Duodenal mucosa (tissue), 2 donors: Measurements from ENCODE around the gene ASB7.

Experiments
- H3K27ac ChIP-seq: one replicate; pipeline ENCODE4 v1.7.0; 2013; ENCODE audit warnings: low read depth, low read length
- H3K27me3 ChIP-seq, 2 donors: one replicate each; pipeline ENCODE4 v1.7.0; 2013; ENCODE audit warnings: low read length in 2 of 2, control low read depth in 1 of 2; ENCODE audit not compliant: insufficient read depth in 2 of 2, control insufficient read depth in 1 of 2
- H3K36me3 ChIP-seq, 2 donors: one replicate each; pipeline ENCODE4 v1.7.0; 2013; ENCODE audit warnings: low read length in 2 of 2, control low read depth in 1 of 2; ENCODE audit not compliant: insufficient read depth in 2 of 2, control insufficient read depth in 1 of 2
- H3K4me1 ChIP-seq, 2 donors: one replicate each; pipeline ENCODE4 v1.7.0; 2013; ENCODE audit warnings: low read length in 2 of 2, control low read depth in 1 of 2; ENCODE audit not compliant: insufficient read depth in 2 of 2, control insufficient read depth in 1 of 2
- H3K4me3 ChIP-seq, 2 donors: one replicate each; pipeline ENCODE4 v1.7.0; 2013; ENCODE audit warnings: low read length in 2 of 2, low read depth in 1 of 2
- H3K9ac ChIP-seq, 2 donors: one replicate each; pipeline ENCODE4 v1.7.0; 2013; ENCODE audit warnings: low read length in 2 of 2, low read depth in 1 of 2
- H3K9me3 ChIP-seq, 2 donors: one replicate each; pipeline ENCODE4 v1.7.0; 2013; ENCODE audit warnings: low read length in 2 of 2, control low read depth in 1 of 2; ENCODE audit not compliant: control insufficient read depth in 1 of 2

ASB7 gene

DNA sequence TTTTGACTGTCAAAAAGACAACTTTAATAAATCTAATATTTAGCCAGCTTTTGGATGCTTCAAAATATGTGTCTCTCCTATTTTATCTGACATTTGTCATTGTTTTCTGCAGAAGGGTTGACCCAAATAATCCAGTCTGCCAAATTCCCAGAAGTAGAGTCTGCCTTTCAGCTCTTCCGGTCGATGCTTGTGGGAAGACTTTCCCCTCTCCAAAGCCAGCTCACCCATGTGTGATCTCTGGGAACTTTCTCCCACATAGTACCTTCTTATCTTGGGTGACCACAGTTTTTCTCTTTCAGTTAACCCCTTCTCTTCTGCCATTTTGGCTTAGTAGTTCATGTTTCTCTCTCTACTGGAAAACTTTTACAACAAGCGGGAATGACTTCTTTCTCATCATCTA is 94.1 kb downstream of the ASB7 start:
- Histone ChIP-seq H3K4me3 (no peak overlapping the region), H3K9me3 (no peaks in the 10 kb centered on the region), H3K9ac (no peak overlapping the region), H3K36me3 (no peaks in the 10 kb centered on the region), H3K4me1 (no peaks in the 10 kb centered on the region), H3K27ac (no peak overlapping the region), H3K27me3 (peaks cover 0 to 4% of the 10 kb centered on the region in 2 donors)
